GM12878 (cell line): ENCODE measurements around the gene BRI3BP. TPM values are rescaled to one million over a fixed set of nuclear protein-coding genes. Genes with fewer than 3 reads are reported as not detected.

ENCODE experiments used
- ASH2L ChIP-seq: fragments of 300-600, 200-600 bp; sonication (generic); IDR thresholded peaks from 2 replicates; pipeline ENCODE4 v1.6.1; 2017; ENCODE audit warnings: low read depth, mild to moderate bottlenecking, borderline replicate concordance
- CBFB ChIP-seq: IDR thresholded peaks from 2 replicates; pipeline ENCODE4 v1.6.1; 2016; ENCODE audit warnings: antibody characterized with exemption, low read depth
- CHD2 ChIP-seq: IDR thresholded peaks from 2 replicates; pipeline ENCODE4 v1.6.1; 2011; ENCODE audit warnings: low read depth, low read length, improper control_type of control experiment, borderline replicate concordance
- HDAC2 ChIP-seq: fragments of 200-600 bp; sonication (generic); IDR thresholded peaks from 2 replicates; pipeline ENCODE4 v1.6.1; 2017
- MTA2 ChIP-seq: fragments of 450-650 bp; IDR thresholded peaks from 2 replicates; pipeline ENCODE4 v1.6.1; 2016; ENCODE audit warnings: low read depth, mild to moderate bottlenecking, moderate library complexity
- MTA3 ChIP-seq: IDR thresholded peaks from 2 replicates; pipeline ENCODE4 v1.6.1; 2012; ENCODE audit warnings: low read length, inconsistent platforms, borderline replicate concordance
- MYC ChIP-seq: IDR thresholded peaks from 2 replicates; pipeline ENCODE4 v1.6.1; 2011; ENCODE audit warnings: mild to moderate bottlenecking, low read length, moderate library complexity, inconsistent platforms; ENCODE audit not compliant: insufficient read depth, insufficient replicate concordance, insufficient read length, severe bottlenecking
- PML ChIP-seq: IDR thresholded peaks from 2 replicates; pipeline ENCODE4 v1.6.1; 2012; ENCODE audit warnings: low read length, inconsistent platforms
- POLR2A ChIP-seq: IDR thresholded peaks from 2 replicates; pipeline ENCODE4 v1.6.1; 2011; ENCODE audit warnings: low read depth, mild to moderate bottlenecking, low read length
- POLR2AphosphoS2 ChIP-seq: IDR thresholded peaks from 2 replicates; pipeline ENCODE4 v1.6.1; 2011; ENCODE audit warnings: low read depth, mild to moderate bottlenecking, low read length, improper control_type of control experiment, moderate library complexity
- SPI1 ChIP-seq: IDR thresholded peaks from 2 replicates; pipeline ENCODE4 v1.6.1; 2011; ENCODE audit warnings: low read depth, mild to moderate bottlenecking, low read length, moderate library complexity, borderline replicate concordance; ENCODE audit not compliant: insufficient read depth
- SRF ChIP-seq, 2 experiments: IDR thresholded peaks; 2 replicates each; pipeline ENCODE4 v1.6.1; 2011; ENCODE audit warnings: low read depth in 2 of 2, low read length in 2 of 2, mild to moderate bottlenecking in 1 of 2, moderate library complexity in 1 of 2
- ZNF24 ChIP-seq: fragments of 450-650 bp; IDR thresholded peaks from 2 replicates; pipeline ENCODE4 v1.6.1; 2017; ENCODE audit warnings: antibody characterized with exemption, mild to moderate bottlenecking
- ZSCAN29 ChIP-seq: fragments of 450-650 bp; IDR thresholded peaks from 2 replicates; pipeline ENCODE4 v1.6.1; 2017; ENCODE audit warnings: mild to moderate bottlenecking, moderate library complexity
- polyA plus RNA-seq, 11 experiments: library from polyadenylated mRNA; depleted of rRNA in 4 of 11; unstranded in 6 of 11; stranded (reverse) in 5 of 11; fragments of >200 nt; fragmentation: Nextera tagmentation in 4 of 11; fragmentation: Illumina TruSeq in 1 of 11; extraction: Ambion mirVana in 4 of 11; extraction: Trizol in 1 of 11; gene quantifications; 1 replicate in 1 of 11; 2 replicates in 10 of 11; pipeline versions ENCODE4 v1.2.1 to v1.2.3, GENCODE V29; 2011 to 2016; ENCODE audit warnings: inconsistent platforms in 2 of 11, missing spikeins in 2 of 11, low read depth in 1 of 11
- total RNA-seq, 4 experiments: library from RNA; depleted of rRNA in 3 of 4; stranded (reverse); fragments of >200 nt in 3 of 4; fragmentation: Illumina TruSeq in 1 of 4; extraction: Trizol in 1 of 4; gene quantifications; 2 replicates each; pipeline versions ENCODE4 v1.2.1 to v1.2.3, GENCODE V29; 2013 to 2021
- TF ChIP-seq, protein P1 (sequence below): fragments of 450-650 bp; IDR thresholded peaks from 2 replicates; pipeline ENCODE4 v1.6.1; 2017; ENCODE audit warnings: mild to moderate bottlenecking, moderate library complexity
- TF ChIP-seq, protein P2 (sequence below): IDR thresholded peaks from 2 replicates; pipeline ENCODE4 v1.6.1; 2011; ENCODE audit warnings: mild to moderate bottlenecking, low read depth, low read length, moderate library complexity; ENCODE audit not compliant: insufficient replicate concordance
- TF ChIP-seq, protein P3 (sequence below): IDR thresholded peaks from 2 replicates; pipeline ENCODE4 v1.6.1; 2011; ENCODE audit warnings: borderline replicate concordance, low read depth, mild to moderate bottlenecking, moderate library complexity, mixed read lengths, low read length; ENCODE audit not compliant: insufficient read depth; ENCODE audit errors: extremely low read length
- TF ChIP-seq, protein P4 (sequence below): fragments of 450-650 bp; IDR thresholded peaks from 2 replicates; pipeline ENCODE4 v1.6.1; 2017; ENCODE audit warnings: antibody characterized with exemption, mild to moderate bottlenecking, moderate library complexity

The BRI3BP gene
- total and polyA plus RNA-seq, 10 of the 15 experiments (the other 5 are each of a cell fraction or from before 2014, with no cell fraction given): 11.5 to 37.0 (median 28.5) TPM

DNA sequence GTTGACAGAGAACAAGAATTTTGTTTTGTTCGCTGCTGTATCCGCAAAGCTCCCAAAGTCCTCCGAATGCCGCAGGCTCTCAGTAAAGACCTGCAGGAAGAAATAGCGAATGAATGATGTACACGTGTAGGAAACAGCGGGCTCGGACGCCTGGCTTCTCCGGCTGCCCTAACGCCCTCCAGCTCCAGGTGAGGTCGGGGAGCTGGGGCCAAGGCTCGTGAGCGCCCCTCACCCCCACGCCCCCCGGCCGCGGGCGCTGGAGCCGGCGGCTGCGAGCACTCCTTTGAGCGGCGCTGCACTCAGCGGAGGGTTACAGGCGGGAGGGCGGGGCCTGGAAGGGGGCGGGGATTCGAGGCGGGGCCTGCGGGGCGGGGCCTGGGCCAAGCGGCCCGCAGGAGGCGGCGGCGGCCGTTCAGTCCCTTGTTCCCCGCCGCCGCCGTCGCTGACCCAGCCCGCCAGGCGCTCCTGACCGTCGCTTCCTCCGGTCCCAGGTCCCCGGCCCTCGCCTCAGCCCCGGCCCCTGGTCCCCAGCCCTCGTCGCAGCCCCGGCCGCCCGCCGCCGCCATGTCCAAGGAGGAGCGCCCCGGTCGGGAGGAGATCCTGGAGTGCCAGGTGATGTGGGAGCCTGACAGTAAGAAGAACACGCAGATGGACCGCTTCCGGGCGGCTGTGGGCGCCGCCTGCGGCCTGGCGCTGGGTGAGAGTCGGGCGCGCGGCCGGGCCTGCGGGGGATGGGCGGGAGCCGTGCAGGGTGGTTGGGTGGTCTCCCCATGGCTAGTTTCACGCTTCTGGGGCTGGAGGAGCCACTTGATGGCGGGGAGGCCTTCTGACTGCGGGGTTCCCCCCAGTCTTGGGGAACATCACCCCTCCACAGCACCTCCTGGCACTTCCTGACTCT, 71.8 kb downstream of the BRI3BP start, which contains the start of gene AACS (continued):
- TF ChIP-seq ZSCAN29: no peak
- TF ChIP-seq, protein P1, sequence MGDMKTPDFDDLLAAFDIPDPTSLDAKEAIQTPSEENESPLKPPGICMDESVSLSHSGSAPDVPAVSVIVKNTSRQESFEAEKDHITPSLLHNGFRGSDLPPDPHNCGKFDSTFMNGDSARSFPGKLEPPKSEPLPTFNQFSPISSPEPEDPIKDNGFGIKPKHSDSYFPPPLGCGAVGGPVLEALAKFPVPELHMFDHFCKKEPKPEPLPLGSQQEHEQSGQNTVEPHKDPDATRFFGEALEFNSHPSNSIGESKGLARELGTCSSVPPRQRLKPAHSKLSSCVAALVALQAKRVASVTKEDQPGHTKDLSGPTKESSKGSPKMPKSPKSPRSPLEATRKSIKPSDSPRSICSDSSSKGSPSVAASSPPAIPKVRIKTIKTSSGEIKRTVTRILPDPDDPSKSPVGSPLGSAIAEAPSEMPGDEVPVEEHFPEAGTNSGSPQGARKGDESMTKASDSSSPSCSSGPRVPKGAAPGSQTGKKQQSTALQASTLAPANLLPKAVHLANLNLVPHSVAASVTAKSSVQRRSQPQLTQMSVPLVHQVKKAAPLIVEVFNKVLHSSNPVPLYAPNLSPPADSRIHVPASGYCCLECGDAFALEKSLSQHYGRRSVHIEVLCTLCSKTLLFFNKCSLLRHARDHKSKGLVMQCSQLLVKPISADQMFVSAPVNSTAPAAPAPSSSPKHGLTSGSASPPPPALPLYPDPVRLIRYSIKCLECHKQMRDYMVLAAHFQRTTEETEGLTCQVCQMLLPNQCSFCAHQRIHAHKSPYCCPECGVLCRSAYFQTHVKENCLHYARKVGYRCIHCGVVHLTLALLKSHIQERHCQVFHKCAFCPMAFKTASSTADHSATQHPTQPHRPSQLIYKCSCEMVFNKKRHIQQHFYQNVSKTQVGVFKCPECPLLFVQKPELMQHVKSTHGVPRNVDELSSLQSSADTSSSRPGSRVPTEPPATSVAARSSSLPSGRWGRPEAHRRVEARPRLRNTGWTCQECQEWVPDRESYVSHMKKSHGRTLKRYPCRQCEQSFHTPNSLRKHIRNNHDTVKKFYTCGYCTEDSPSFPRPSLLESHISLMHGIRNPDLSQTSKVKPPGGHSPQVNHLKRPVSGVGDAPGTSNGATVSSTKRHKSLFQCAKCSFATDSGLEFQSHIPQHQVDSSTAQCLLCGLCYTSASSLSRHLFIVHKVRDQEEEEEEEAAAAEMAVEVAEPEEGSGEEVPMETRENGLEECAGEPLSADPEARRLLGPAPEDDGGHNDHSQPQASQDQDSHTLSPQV: no peak
- TF ChIP-seq PML: no peak
- TF ChIP-seq HDAC2: no peak
- TF ChIP-seq, protein P2, sequence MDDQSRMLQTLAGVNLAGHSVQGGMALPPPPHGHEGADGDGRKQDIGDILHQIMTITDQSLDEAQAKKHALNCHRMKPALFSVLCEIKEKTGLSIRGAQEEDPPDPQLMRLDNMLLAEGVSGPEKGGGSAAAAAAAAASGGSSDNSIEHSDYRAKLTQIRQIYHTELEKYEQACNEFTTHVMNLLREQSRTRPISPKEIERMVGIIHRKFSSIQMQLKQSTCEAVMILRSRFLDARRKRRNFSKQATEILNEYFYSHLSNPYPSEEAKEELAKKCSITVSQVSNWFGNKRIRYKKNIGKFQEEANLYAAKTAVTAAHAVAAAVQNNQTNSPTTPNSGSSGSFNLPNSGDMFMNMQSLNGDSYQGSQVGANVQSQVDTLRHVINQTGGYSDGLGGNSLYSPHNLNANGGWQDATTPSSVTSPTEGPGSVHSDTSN: peak; percentile 61
- peak; percentile 93 for TF ChIP-seq ZNF24
- TF ChIP-seq, protein P3, sequence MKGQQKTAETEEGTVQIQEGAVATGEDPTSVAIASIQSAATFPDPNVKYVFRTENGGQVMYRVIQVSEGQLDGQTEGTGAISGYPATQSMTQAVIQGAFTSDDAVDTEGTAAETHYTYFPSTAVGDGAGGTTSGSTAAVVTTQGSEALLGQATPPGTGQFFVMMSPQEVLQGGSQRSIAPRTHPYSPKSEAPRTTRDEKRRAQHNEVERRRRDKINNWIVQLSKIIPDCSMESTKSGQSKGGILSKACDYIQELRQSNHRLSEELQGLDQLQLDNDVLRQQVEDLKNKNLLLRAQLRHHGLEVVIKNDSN: no peak
- TF ChIP-seq, protein P4, sequence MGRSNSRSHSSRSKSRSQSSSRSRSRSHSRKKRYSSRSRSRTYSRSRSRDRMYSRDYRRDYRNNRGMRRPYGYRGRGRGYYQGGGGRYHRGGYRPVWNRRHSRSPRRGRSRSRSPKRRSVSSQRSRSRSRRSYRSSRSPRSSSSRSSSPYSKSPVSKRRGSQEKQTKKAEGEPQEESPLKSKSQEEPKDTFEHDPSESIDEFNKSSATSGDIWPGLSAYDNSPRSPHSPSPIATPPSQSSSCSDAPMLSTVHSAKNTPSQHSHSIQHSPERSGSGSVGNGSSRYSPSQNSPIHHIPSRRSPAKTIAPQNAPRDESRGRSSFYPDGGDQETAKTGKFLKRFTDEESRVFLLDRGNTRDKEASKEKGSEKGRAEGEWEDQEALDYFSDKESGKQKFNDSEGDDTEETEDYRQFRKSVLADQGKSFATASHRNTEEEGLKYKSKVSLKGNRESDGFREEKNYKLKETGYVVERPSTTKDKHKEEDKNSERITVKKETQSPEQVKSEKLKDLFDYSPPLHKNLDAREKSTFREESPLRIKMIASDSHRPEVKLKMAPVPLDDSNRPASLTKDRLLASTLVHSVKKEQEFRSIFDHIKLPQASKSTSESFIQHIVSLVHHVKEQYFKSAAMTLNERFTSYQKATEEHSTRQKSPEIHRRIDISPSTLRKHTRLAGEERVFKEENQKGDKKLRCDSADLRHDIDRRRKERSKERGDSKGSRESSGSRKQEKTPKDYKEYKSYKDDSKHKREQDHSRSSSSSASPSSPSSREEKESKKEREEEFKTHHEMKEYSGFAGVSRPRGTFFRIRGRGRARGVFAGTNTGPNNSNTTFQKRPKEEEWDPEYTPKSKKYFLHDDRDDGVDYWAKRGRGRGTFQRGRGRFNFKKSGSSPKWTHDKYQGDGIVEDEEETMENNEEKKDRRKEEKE: no peak
- no peak for TF ChIP-seq MTA2
- TF ChIP-seq SRF (IDR thresholded peaks at IDR 0.05; ENCODE audit: low read depth in 2 of 2, low read length in 2 of 2): peak in 1 of 2 experiments; percentile 60; a peak in 1 of 4 replicates
- TF ChIP-seq POLR2AphosphoS2: 0 out of 2 replicates have a peak, but pooled peaks have one; percentile 40
- peak; percentile 90 for TF ChIP-seq POLR2A
- TF ChIP-seq MTA3: no peak
- no peak for TF ChIP-seq CBFB
- TF ChIP-seq ASH2L: no peak
- TF ChIP-seq CHD2: 0 out of 2 replicates have a peak, but pooled peaks have one; percentile 49
- TF ChIP-seq MYC: no peak
- TF ChIP-seq SPI1: no peak
